NCI-H1092 (cell line): Measurements from ENCODE around the gene ST8SIA6.
"Not testable (repeated sequence)": the region's sequence is repeated elsewhere in the genome, so short reads cannot be mapped to it uniquely, and the experiment has no call there.

Experiments
- DNase-seq: peaks from one replicate; lab custom pipeline; 2025; lab: John Stamatoyannopoulos, UW

The ST8SIA6 gene

GRCh38 chr10:17344206-17344605 is 110.2 kb downstream of the ST8SIA6 start:
- no peak for DNase-seq

DNA sequence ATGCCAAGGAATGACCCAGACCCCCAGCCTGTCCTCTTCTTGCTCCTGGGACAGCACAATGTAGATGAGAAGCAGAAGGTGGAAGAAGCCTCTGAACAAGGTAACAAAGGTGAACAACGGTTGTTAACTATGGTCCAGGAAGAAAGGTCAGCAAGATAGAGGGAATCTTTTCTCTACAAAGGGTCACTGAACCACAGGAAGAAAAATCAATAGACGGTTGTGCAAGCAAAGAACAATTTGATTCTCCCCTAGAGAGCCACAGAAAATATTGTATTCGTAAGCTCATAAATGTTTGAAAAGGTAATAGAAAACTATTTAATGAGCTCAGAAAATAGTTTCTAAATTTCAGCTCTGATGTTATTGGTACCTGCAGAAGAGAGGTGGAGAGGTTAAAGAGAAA is 111.3 kb downstream of the ST8SIA6 start:
- no peak for DNase-seq

GRCh38 chr10:17340144-17340829 is 114.1 kb downstream of the ST8SIA6 start:
- DNase-seq, result no peak

DNA sequence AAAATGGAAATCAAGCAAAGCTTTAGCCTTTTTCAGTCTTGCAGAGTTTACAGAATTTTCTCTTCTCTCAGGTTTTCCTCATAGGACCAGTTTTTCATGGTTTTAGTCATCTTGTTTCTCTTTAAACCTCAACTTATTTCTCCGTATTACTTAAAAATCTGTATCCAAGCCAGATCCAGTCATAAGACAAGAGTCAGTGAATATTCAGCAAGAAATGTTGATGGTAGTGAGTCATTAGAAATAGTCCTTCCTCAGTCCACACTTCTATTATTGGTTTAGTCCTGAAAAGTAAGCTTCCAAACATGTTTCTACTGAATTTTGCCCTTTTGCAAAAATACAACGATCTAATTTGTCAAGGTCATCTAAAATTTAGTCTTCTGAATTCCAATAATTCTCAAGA is 119.3 kb downstream of the ST8SIA6 start:
- no peak for DNase-seq

- no peak for DNase-seq
These were observed 123.9 kb downstream of the ST8SIA6 start for GRCh38 chr10:17330501-17330900.

DNA sequence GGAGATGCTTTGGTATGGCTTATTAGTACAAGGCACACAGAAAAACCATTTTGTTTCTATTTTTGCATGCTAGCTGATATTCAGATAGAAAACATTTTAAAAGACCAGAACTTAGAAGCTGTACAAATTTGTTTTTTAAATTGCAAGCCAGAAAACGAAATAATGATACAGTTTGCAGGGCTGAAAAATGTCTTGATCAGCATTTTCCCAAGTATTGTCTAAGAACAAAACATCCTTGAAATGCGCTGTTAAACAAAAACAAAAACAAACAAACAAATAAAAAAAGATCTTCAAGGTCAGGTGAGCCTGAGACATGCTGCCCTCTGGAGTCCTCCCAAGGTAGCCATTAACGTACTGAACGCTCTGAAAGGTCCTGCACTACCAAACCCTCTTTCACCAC is 128.0 kb downstream of the ST8SIA6 start:
- DNase-seq, result no peak

DNA sequence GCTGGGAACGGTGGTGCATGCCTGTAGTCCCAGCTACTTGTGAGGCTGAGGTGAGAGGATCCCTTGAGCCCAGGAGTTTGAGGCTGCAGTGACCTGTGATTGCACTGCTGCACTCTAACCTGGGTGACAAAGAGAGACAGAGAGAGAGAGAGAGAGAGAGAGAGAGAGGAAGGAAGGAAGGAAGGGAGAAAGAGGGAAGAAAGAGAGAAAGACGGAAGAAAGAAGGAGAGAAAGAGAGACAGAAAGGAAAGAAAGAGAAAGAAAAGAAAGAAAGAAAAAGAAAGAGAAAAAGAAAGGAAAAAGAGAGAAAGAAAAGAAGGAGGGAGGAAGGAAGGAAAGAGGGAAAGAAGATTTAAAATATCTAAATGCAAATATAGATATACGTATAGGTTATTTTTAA is 132.4 kb downstream of the ST8SIA6 start:
- DNase-seq, result not testable (repeated sequence)

GRCh38 chr10:17316488-17317170 is 137.8 kb downstream of the ST8SIA6 start:
- no peak for DNase-seq

GRCh38 chr10:17309435-17309834 is 145.0 kb downstream of the ST8SIA6 start:
- DNase-seq, result no peak

GRCh38 chr10:17307123-17307522 is 147.3 kb downstream of the ST8SIA6 start:
- no peak for DNase-seq

DNA sequence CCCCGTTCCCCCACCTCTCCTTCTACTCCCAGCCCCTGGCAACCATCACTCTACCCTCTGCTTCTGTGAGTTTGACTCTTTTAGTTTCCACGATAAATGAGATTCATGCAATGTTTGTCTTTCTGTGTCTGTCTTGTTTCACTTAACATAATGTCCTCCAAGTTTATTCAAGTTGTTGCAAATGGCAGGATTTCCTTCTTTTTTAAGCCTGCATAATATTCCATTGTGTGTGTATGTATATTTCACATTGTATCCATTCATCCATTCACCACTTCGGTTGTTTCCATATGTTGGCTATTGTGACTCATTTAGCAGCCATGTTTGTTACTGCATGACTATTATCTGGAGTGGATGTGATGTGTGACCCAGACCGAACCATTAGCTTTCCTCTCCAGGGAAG is 162.0 kb downstream of the ST8SIA6 start:
- no peak for DNase-seq

- DNase-seq, result peak; percentile 15
These were observed 164.2 kb downstream of the ST8SIA6 start for GRCh38 chr10:17290226-17290625.

DNA sequence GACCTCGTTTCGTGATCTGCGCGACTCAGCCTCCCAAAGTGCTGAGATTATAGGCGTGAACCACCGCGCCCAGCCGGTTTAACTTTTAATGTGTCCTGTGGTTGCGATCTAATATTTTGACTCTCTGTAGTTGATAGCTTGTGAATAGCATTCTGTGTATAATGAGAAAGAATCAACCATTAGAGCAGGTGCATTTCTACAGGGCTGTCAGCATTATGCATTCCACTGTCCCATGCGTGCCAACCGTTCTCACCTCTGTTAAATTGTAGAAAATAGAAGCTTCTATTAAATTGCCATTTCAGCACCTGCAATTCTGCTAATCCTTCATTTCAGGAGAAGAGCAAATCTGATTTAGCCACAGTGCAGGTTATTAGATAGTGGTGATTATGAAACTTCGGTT is 164.6 kb downstream of the ST8SIA6 start:
- DNase-seq, result no peak

DNA sequence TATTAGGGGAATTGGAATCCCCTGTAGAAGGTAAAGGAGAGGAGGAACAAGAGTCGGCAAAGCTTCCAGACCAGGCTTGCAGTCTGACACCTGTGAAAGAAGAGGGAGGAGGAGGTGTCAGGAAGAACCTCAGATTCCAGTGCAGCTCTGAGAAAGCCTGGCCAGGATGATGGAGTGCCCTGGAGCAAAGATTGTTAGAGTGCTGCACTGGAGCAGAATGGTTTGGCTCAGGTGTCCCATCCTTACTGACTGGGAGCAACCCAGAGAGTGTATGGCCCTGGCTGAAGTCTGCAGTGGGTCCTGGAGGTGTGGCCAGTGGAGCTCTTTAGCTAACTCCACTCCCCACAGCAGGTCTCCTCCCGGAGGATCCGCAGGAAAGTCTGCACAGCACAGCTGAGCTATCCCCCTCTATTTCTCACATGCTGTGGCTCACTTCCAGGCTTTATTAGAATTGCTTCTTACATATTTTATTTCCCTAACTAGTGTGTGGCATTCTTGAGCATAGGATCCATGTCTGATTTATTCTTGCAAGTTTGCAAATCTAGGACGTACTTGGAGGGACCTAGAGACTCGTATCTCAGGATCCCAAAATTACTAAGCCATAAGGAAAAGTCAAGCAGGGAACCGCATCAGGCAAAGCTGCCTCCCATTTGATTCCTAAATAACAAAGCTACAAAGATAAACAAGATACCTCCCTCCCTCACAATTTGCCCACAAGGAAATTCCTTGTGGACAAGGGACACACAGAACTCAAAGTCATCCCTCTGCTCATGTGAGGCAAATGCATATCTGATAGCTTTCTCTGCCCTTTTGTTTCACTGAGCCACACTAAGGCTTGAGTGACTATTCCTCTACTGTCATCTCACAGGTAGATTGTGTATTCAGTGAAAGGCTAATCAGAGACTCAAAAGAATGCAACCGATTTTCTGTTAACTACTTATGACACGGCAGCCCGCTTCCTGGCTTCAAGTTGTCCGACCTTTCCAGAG is 167.5 kb downstream of the ST8SIA6 start:
- DNase-seq, result no peak

DNA sequence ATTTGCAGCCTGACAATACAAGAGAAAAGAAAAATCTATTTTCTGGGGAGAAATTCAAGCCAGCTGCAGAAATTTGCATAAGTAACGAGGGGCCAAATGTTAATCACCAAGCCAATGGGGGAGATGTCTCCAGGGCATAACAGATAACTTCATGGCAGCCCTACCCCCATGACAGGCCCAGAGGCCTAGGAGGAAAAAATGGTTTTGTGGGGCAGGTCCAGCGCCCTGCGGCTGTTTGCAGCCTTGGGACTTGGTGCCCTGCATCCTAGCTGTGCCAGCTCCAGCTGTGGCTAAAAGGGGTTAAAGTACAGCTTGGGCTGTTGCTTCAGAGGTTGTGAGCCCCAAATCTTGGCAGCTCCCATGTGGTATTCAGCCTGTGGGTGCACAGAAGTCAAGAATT is 172.1 kb downstream of the ST8SIA6 start:
- DNase-seq, result no peak

GRCh38 chr10:17278607-17279240 is 175.7 kb downstream of the ST8SIA6 start:
- DNase-seq, result no peak

DNA sequence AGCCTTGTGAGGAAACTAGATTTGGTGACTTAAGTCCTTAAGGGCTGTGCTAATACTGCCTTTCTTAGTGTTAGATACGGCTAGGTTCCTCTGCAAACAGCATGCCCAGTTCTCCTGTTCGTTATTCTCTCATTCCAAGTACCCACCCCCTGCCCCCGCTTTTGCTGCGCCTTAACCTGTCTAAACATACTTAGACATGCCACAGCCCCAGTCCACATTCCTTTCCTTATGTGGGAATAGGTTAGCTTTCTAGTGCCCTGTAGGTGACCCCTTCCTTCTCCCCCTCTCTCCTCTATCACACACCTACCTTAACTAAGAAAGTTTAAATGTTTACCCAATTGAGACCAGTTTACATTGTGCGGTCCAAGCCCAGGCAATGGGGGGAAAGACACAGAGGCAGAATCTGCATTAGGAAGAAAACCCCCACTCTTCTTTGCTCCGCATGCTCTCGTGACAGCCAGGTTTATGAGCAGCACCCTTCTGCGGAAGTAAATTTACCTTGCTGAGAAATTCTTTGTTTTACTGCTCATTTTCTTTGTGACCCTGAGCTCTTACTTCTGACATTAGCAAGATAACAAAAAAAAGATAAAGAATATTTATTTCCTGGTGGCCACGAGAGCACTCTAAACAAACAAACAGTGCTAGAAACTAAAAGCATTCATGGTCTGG is 177.5 kb downstream of the ST8SIA6 start:
- DNase-seq, result no peak

- DNase-seq, result no peak
These were observed 181.0 kb downstream of the ST8SIA6 start for GRCh38 chr10:17273403-17273802.

GRCh38 chr10:17272648-17273047 is 181.7 kb downstream of the ST8SIA6 start:
- DNase-seq, result no peak
